ENCODE results near the gene PLD5. TPM values are rescaled to one million over a fixed set of nuclear protein-coding genes. Genes with fewer than 3 reads are reported as not detected.

The PLD5 gene
- total RNA-seq, 4 donors from 2014 or later = 0.28 to 0.79 (median 0.34) TPM

DNA sequence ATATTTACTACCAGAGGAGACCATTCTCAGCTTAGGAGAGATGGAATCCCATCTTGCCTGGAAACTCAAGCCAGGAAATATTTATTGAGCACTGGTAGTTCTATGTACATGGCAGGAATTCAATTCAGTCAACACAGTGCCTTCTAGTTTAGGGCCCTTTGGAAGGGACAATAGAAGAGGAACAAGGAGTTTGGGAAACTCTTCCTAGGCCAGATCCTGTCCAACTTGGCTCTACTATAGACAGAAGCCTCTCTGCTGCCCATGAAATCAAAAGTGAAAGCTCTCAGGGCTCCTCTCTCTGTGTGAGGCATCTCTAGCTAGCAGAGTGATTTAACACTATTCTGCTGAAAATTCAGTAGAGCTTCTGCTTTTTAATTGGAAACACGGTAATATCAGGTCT is 281.0 kb downstream of the PLD5 start:
- no peak for ATAC-seq (ENCODE audit: low FRiP score)

GRCh38 chr1:242242983-242243382 is 281.5 kb downstream of the PLD5 start:
- ATAC-seq (ENCODE audit: low FRiP score) (no peak), DNase-seq (ENCODE audit: low spot score) (no peak)
- no peak for TF ChIP-seq CTCF (IDR thresholded peaks at IDR 0.05)

More for the DNA sequence above, 281.0 kb downstream of the PLD5 start:
- no peak for TF ChIP-seq CTCF (IDR thresholded peaks at IDR 0.05)
- no peak for DNase-seq (ENCODE audit: low spot score)

GRCh38 chr1:242241936-242242335 is 282.6 kb downstream of the PLD5 start:
- ATAC-seq (ENCODE audit: low FRiP score) = no peak
- DNase-seq (ENCODE audit: low spot score) = no peak
- no peak for TF ChIP-seq CTCF (IDR thresholded peaks at IDR 0.05)

- ATAC-seq (ENCODE audit: low FRiP score) = no peak
- TF ChIP-seq CTCF (IDR thresholded peaks at IDR 0.05) = no peak
Observed at GRCh38 chr1:242240691-242241090, 283.8 kb downstream of the PLD5 start.

DNA sequence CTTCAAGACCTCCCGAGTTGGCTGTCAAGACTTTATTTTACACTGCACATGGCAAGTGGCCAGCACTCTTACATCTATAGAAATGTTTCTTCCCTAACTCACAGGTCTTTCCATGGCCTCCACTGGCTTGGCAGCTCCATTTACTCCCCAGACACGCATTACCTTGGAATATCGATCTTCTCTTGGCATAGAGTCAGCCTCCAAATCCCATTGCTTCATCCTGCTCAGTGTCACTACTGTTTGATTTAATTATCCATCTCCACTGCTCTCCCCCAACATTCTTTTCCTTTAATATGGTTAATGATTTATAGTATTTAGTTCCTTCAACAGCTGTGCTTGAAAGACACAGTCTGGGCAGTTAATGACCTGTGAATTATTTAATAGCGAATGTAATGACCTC is 284.4 kb downstream of the PLD5 start:
- ATAC-seq (ENCODE audit: low FRiP score) = no peak
- TF ChIP-seq CTCF (IDR thresholded peaks at IDR 0.05) = no peak
- no peak for DNase-seq (ENCODE audit: low spot score)

More at GRCh38 chr1:242240691-242241090, 283.8 kb downstream of the PLD5 start:
- DNase-seq (ENCODE audit: low spot score) = no peak

DNA sequence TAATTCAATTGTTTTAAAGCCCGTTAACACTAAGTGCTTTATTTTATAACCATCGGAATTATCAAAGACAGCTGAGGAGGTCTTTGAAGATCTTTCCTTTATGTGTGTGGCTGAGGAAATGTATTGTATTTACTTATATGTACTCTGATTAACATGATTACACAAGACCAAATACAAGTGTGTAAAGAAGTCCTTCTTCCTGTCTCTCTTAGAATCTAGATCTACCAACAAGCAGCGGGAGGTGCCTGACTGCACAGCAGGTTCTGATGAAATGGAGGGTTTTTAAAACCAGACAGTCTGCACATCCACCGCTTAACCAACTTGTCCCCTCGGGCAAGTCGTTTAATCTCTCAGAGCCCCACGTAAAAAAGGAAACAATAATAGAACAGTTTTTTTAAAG is 285.1 kb downstream of the PLD5 start:
- ATAC-seq (ENCODE audit: low FRiP score) = no peak
- DNase-seq (ENCODE audit: low spot score) = no peak
- TF ChIP-seq CTCF (IDR thresholded peaks at IDR 0.05) = no peak

- DNase-seq (ENCODE audit: low spot score) (no peak), ATAC-seq (ENCODE audit: low FRiP score) (no peak)
- no peak for TF ChIP-seq CTCF (IDR thresholded peaks at IDR 0.05)
Observed at GRCh38 chr1:242237051-242237450, 287.4 kb downstream of the PLD5 start.

All from omental fat pad (tissue), 4 donors.